Posterior cingulate gyrus (tissue), 11 donors: Measurements from ENCODE around the gene C19orf33.
A peak's percentile ranks its signal among the peaks of the same experiment; 100 is the strongest.

Experiments
- DNase-seq, 10 donors: peaks; one replicate each; pipeline versions ENCODE4 v3.0.0 to v3.0.0-alpha.2; 2020 to 2021; ENCODE audit warnings: mixed read lengths in 3 of 10
- intact Hi-C: fragments of 100-400 bp; cut with DNase I; formaldehyde crosslinking; loops from one replicate; pipeline ENCODE4 v1.15.1; 2023

Gene C19orf33

GRCh38 chr19:38277969-38278680 lies 25.9 kb upstream of the C19orf33 start:
- DNase-seq: no peak
- intact Hi-C loops: no loop called here

GRCh38 chr19:38278751-38279150 lies 25.3 kb upstream of the C19orf33 start:
- intact Hi-C loops: no loop called here

GRCh38 chr19:38280030-38280921 lies 23.8 kb upstream of the C19orf33 start:
- no peak for DNase-seq
- intact Hi-C loops: no loop called here

More at GRCh38 chr19:38278751-38279150, 25.3 kb upstream of the C19orf33 start:
- no peak for DNase-seq

- no peak for DNase-seq
- intact Hi-C loops: no loop called here
These were observed 22.1 kb upstream of the C19orf33 start for GRCh38 chr19:38281811-38282566.

GRCh38 chr19:38283271-38283670 lies 20.8 kb upstream of the C19orf33 start:
- no peak for DNase-seq
- intact Hi-C loops: no loop called here

- DNase-seq: no peak
- intact Hi-C loops: no loop called here
These were observed 19.6 kb upstream of the C19orf33 start for GRCh38 chr19:38284422-38284821.

- DNase-seq: no peak
- intact Hi-C loops: no loop called here
These were observed 18.5 kb upstream of the C19orf33 start for GRCh38 chr19:38285567-38285966.

GRCh38 chr19:38287604-38288003 lies 16.4 kb upstream of the C19orf33 start:
- peak in 1 of 10 donors; percentile 19 for DNase-seq
- intact Hi-C loops: no loop called here

- intact Hi-C loops: no loop called here
- peak in 1 of 10 donors; percentile 71 for DNase-seq
These were observed 15.8 kb upstream of the C19orf33 start for GRCh38 chr19:38288123-38288855.

GRCh38 chr19:38289955-38290354 lies 14.1 kb upstream of the C19orf33 start:
- intact Hi-C loops: no loop called here
- DNase-seq: peak in 1 of 10 donors; percentile 46

GRCh38 chr19:38290631-38291147 lies 13.4 kb upstream of the C19orf33 start:
- DNase-seq: peak in 3 of 10 donors; percentile 44 to 90 (median 79)
- intact Hi-C loops: no loop called here

- peak in 1 of 10 donors; percentile 70 for DNase-seq
- intact Hi-C loops: no loop called here
These were observed 12.2 kb upstream of the C19orf33 start for GRCh38 chr19:38291855-38292254.

GRCh38 chr19:38293281-38293680 lies 10.8 kb upstream of the C19orf33 start:
- DNase-seq: peak in 1 of 10 donors; percentile 71
- intact Hi-C loops: no loop called here

GRCh38 chr19:38294090-38294489 lies 10.0 kb upstream of the C19orf33 start:
- DNase-seq: peak in 3 of 10 donors; percentile 24 to 47 (median 37)
- intact Hi-C loops: no loop called here

GRCh38 chr19:38298821-38299680 lies 5.0 kb upstream of the C19orf33 start:
- intact Hi-C loops: no loop called here

GRCh38 chr19:38304352-38304865 lies 358 bp downstream of the C19orf33 start:
- intact Hi-C loops: no loop called here
- peak in 1 of 10 donors; percentile 85 for DNase-seq

More at GRCh38 chr19:38298821-38299680, 5.0 kb upstream of the C19orf33 start:
- DNase-seq: peak in 1 of 10 donors; percentile 64

- no peak for DNase-seq
These were observed 897 bp downstream of the C19orf33 start for GRCh38 chr19:38304866-38305429.

GRCh38 chr19:38306236-38306635 lies 2.2 kb downstream of the C19orf33 start:
- DNase-seq: no peak
- intact Hi-C loops: no loop called here

More at GRCh38 chr19:38304866-38305429, 897 bp downstream of the C19orf33 start:
- intact Hi-C loops: no loop called here
